ELF-1 (cell line): ENCODE measurements around the gene TRIM48.
"Not testable (repeated sequence)": the region's sequence is repeated elsewhere in the genome, so short reads cannot be mapped to it uniquely, and the experiment has no call there.

Experiments used
- DNase-seq: peaks from one replicate; pipeline ENCODE4 v3.0.0-alpha.2; 2016; ENCODE audit warnings: low read depth, low spot score

The TRIM48 gene, protein sequence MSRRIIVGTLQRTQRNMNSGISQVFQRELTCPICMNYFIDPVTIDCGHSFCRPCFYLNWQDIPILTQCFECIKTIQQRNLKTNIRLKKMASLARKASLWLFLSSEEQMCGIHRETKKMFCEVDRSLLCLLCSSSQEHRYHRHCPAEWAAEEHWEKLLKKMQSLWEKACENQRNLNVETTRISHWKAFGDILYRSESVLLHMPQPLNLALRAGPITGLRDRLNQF

GRCh38 chr11:55261855-55262254, at the start of gene TRIM48:
TRIM48 (plus strand) TSS chr11:55262155; CDS start chr11:55262268, 113 bp downstream.
- not testable (repeated sequence) for DNase-seq

DNA sequence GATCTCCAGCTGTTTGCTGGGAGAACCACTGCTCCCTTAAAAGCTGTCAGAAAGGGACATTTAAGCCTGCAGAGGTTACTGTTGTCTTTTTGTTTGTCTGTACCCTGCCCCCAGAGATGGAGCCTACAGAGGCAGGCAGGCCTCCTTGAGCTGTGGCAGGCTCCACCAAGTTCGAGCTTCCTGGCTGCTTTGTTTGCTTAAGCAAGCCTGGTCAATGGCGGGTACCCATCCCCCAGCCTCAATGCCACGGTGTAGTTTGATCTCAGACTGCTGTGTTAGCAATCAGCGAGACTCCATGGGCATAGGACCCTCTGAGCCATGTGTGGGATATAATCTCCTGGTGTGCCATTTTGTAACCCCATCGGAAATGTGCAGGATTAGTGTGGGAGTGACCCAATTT, 23.6 kb upstream of the TRIM48 start:
- not testable (repeated sequence) for DNase-seq

- DNase-seq, result no peak
These were observed 1.1 kb downstream of the TRIM48 start for GRCh38 chr11:55263081-55263480.
